CD14-positive monocyte (primary cell): ENCODE results near the gene E2F4. TPM values are rescaled to one million over a fixed set of nuclear protein-coding genes. Genes with fewer than 3 reads are reported as not detected.

Source experiments
- DNase-seq, 3 donors: peaks; one replicate each; pipeline ENCODE4 v3.0.0-alpha.2; 2011 to 2022
- H2AFZ ChIP-seq: 2 replicates; pipeline ENCODE4 v1.6.0; 2012; ENCODE audit warnings: mild to moderate bottlenecking, low read depth, low read length, inconsistent platforms; ENCODE audit not compliant: insufficient read depth, poor library complexity, severe bottlenecking
- H3K27ac ChIP-seq, 2 donors: 1 replicate in 1 of 2; 2 replicates in 1 of 2; pipeline ENCODE4 v1.5.1; 2012 to 2013; ENCODE audit warnings: low read length in 2 of 2, control low read depth in 1 of 2, inconsistent platforms in 1 of 2, low read depth in 1 of 2, mild to moderate bottlenecking in 1 of 2
- H3K27me3 ChIP-seq, 2 donors: one replicate each; pipeline versions ENCODE4 v1.6.0 to v1.6.1; 2011 to 2013; ENCODE audit warnings: low read length in 2 of 2; ENCODE audit not compliant: control insufficient read depth in 2 of 2, insufficient read depth in 2 of 2
- H3K36me3 ChIP-seq, 2 donors: replicated peaks in 1 of 2; 1 replicate in 1 of 2; 2 replicates in 1 of 2; pipeline versions ENCODE4 v1.5.1 to v1.6.1; 2012 to 2013; ENCODE audit warnings: low read length in 2 of 2, control low read depth in 1 of 2, inconsistent platforms in 1 of 2, mild to moderate bottlenecking in 1 of 2; ENCODE audit not compliant: insufficient read depth in 2 of 2, control insufficient read depth in 1 of 2
- H3K4me1 ChIP-seq, 2 donors: 1 replicate in 1 of 2; 2 replicates in 1 of 2; pipeline versions ENCODE4 v1.5.1 to v1.6.1; 2012 to 2013; ENCODE audit warnings: low read length in 2 of 2, control low read depth in 1 of 2, inconsistent platforms in 1 of 2, mild to moderate bottlenecking in 1 of 2, moderate library complexity in 1 of 2; ENCODE audit not compliant: insufficient read depth in 2 of 2, control insufficient read depth in 1 of 2
- H3K4me2 ChIP-seq: replicated peaks from 2 replicates; pipeline ENCODE3; 2012; ENCODE audit warnings: low read length, moderate library complexity, mild to moderate bottlenecking; ENCODE audit not compliant: poor library complexity, severe bottlenecking; ENCODE audit errors: extremely low read depth
- H3K4me3 ChIP-seq, 3 experiments: fragments of 200-600 bp in 1 of 3; sonication (generic) in 1 of 3; replicated peaks in 1 of 3; 1 replicate in 2 of 3; 2 replicates in 1 of 3; pipeline ENCODE4 v1.5.1; 2011 to 2013; ENCODE audit warnings: low read length in 3 of 3, mild to moderate bottlenecking in 3 of 3, control low read depth in 2 of 3, low read depth in 2 of 3, inconsistent platforms in 1 of 3, moderate library complexity in 1 of 3
- H3K79me2 ChIP-seq: 2 replicates; pipeline ENCODE4 v1.6.0; 2012; ENCODE audit warnings: mild to moderate bottlenecking, control low read depth, inconsistent platforms, low read length, moderate library complexity; ENCODE audit not compliant: insufficient read depth
- H3K9ac ChIP-seq: 2 replicates; pipeline ENCODE4 v1.6.0; 2017; ENCODE audit warnings: low read length, mild to moderate bottlenecking; ENCODE audit not compliant: insufficient read depth, poor library complexity, severe bottlenecking
- H3K9me3 ChIP-seq, 2 donors: replicated peaks in 1 of 2; 1 replicate in 1 of 2; 2 replicates in 1 of 2; pipeline versions ENCODE4 v1.5.1 to v1.6.1; 2012 to 2013; ENCODE audit warnings: low read length in 2 of 2, control low read depth in 1 of 2; ENCODE audit not compliant: control insufficient read depth in 1 of 2, insufficient read depth in 1 of 2
- H4K20me1 ChIP-seq: 2 replicates; pipeline ENCODE4 v1.6.0; 2012; ENCODE audit warnings: mild to moderate bottlenecking, low read length, control low read depth, moderate library complexity; ENCODE audit not compliant: insufficient read depth
- H3K27ac Mint-ChIP-seq, 7 donors: one replicate each; pipeline ENCODE4 v1.8.0; 2020; ENCODE audit warnings: mild to moderate bottlenecking in 7 of 7, mixed read lengths in 7 of 7, moderate library complexity in 6 of 7, inconsistent platforms in 2 of 7
- H3K27me3 Mint-ChIP-seq, 3 donors: one replicate each; pipeline ENCODE4 v1.8.0; 2021 to 2022; ENCODE audit warnings: low read depth in 3 of 3, mild to moderate bottlenecking in 3 of 3, mixed read lengths in 3 of 3, moderate library complexity in 3 of 3, inconsistent platforms in 1 of 3
- H3K36me3 Mint-ChIP-seq, 2 donors: one replicate each; pipeline ENCODE4 v1.8.0; 2020; ENCODE audit warnings: mixed read lengths in 2 of 2, inconsistent platforms in 1 of 2, mild to moderate bottlenecking in 1 of 2
- H3K4me1 Mint-ChIP-seq: one replicate; pipeline ENCODE4 v1.8.0; 2020; ENCODE audit warnings: mild to moderate bottlenecking, mixed read lengths
- H3K4me3 Mint-ChIP-seq, 2 donors: one replicate each; pipeline ENCODE4 v1.8.0; 2020; ENCODE audit warnings: mild to moderate bottlenecking in 2 of 2, mixed read lengths in 2 of 2, moderate library complexity in 1 of 2
- H3K9me3 Mint-ChIP-seq, 7 donors: one replicate each; pipeline ENCODE4 v1.8.0; 2020 to 2022; ENCODE audit warnings: mixed read lengths in 7 of 7, mild to moderate bottlenecking in 6 of 7, moderate library complexity in 6 of 7, inconsistent platforms in 2 of 7
- WGBS: methylation state at CpG from one replicate; pipeline ENCODE4 v1.1.5; 2013; ENCODE audit warnings: missing lambda C conversion rate; ENCODE audit not compliant: insufficient coverage; 5-methylcytosine and 5-hydroxymethylcytosine counted together
- intact Hi-C, 2 donors: fragments of 100-400 bp; cut with micrococcal nuclease; formaldehyde crosslinking; loops; one replicate each; pipeline versions ENCODE4 v1.15.0 to v1.15.1; 2023
- polyA plus RNA-seq, 3 donors: library from polyadenylated mRNA; depleted of rRNA in 1 of 3; unstranded in 2 of 3; stranded (reverse) in 1 of 3; fragments of 300-500 nt in 2 of 3; fragments of >200 nt in 1 of 3; fragmentation: Illumina TruSeq in 2 of 3; gene quantifications; 1 replicate in 2 of 3; 2 replicates in 1 of 3; pipeline ENCODE4 v1.2.3, GENCODE V29; 2012 to 2021
- TF ChIP-seq, protein P1 (sequence below): fragments of 200-600 bp; IDR thresholded peaks from one replicate; pipeline ENCODE4 v1.8.0; 2022; ENCODE audit warnings: antibody characterized with exemption, mild to moderate bottlenecking

The E2F4 gene
- polyA plus RNA-seq, 3 donors: 53.1 to 191 (median 61.5) TPM

DNA sequence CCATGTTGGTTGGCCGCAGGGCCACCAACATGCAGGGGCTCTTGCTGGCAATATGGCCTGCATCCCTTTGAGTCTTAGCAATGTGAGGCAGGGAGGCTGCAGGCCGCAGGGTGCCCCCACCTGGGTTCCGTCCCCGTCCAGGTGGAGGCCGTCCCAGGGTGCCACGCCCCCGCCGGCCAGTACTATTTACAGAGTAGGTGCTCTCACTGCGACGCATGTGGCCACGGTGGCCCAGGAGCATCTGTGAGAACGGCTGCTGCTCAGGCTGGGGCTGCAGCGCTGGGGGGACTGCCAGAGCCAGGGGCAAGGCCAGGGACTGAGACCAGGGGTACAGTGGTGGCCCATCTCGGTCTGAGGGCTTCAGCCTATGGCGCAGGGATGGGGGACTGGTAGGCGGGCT is 11.8 kb upstream of the E2F4 start:
- WGBS: 94% methylated on average over 14 of the region's 16 CpGs
- Histone ChIP-seq H2AFZ (no peak overlapping the region), H3K27me3 (peaks cover 6 to 41% of the 10 kb centered on the region in 2 donors), H3K9ac (no peak overlapping the region), H3K9me3 (no peaks in the 10 kb centered on the region), H3K79me2 (peaks cover 8% of the 10 kb centered on the region), H3K36me3 (no peaks in the 10 kb centered on the region), H3K4me3 (no peak overlapping the region), H3K4me2 (no peak overlapping the region), H4K20me1 (peaks cover 26% of the 10 kb centered on the region), H3K27ac (no peak overlapping the region), H3K4me1 (peaks cover 42 to 53% of the 10 kb centered on the region in 2 donors)
- H3K27me3 Mint-ChIP-seq: peaks cover 32 to 58% (median 42%) of the 10 kb centered on the region in 3 donors
- TF ChIP-seq, protein P1, sequence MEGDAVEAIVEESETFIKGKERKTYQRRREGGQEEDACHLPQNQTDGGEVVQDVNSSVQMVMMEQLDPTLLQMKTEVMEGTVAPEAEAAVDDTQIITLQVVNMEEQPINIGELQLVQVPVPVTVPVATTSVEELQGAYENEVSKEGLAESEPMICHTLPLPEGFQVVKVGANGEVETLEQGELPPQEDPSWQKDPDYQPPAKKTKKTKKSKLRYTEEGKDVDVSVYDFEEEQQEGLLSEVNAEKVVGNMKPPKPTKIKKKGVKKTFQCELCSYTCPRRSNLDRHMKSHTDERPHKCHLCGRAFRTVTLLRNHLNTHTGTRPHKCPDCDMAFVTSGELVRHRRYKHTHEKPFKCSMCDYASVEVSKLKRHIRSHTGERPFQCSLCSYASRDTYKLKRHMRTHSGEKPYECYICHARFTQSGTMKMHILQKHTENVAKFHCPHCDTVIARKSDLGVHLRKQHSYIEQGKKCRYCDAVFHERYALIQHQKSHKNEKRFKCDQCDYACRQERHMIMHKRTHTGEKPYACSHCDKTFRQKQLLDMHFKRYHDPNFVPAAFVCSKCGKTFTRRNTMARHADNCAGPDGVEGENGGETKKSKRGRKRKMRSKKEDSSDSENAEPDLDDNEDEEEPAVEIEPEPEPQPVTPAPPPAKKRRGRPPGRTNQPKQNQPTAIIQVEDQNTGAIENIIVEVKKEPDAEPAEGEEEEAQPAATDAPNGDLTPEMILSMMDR: no peak
- H3K4me1 Mint-ChIP-seq: peaks cover 16% of the 10 kb centered on the region
- intact Hi-C loops: no loop called here
- H3K36me3 Mint-ChIP-seq: peaks cover 27 to 28% of the 10 kb centered on the region in 2 donors
- no peak overlapping the region for H3K27ac Mint-ChIP-seq
- no peak for DNase-seq
- peaks cover 0 to 21% (median 5%) of the 10 kb centered on the region in 7 donors for H3K9me3 Mint-ChIP-seq
- H3K4me3 Mint-ChIP-seq: no peak overlapping the region

DNA sequence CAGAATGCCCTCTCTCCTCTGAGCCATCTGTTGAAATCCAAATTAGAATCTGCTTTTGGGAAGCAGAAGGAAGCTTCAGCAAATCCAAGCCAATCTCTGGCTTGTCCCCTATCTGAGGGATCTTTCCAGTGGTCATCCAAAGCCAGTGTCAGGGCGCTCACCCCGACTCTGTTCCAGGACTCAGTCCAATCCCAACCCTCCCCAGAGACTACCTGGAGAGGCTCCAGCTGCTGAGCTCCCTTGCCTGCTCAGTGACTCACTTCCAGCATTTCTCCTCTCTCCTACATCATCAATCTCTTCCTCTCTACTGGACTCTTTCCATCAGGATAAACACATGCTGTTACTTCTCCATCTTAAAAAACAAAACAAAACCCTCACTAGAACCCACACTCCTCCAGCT is 10.6 kb upstream of the E2F4 start:
- no peak overlapping the region for H2AFZ ChIP-seq
- H3K36me3 ChIP-seq: no peaks in the 10 kb centered on the region
- 100% methylated on average over 2 of the region's 2 CpGs for WGBS
- peaks cover 49 to 59% of the 10 kb centered on the region in 2 donors for H3K4me1 ChIP-seq
- H3K27ac Mint-ChIP-seq: no peak overlapping the region
- no peak overlapping the region for H3K27ac ChIP-seq
- peaks cover 19% of the 10 kb centered on the region for H4K20me1 ChIP-seq
- H3K27me3 Mint-ChIP-seq: peaks cover 22 to 57% (median 36%) of the 10 kb centered on the region in 3 donors
- peaks cover 16 to 21% of the 10 kb centered on the region in 2 donors for H3K36me3 Mint-ChIP-seq
- peaks cover 3 to 29% of the 10 kb centered on the region in 2 donors for H3K27me3 ChIP-seq
- H3K4me3 ChIP-seq: no peak overlapping the region
- H3K9me3 ChIP-seq: no peaks in the 10 kb centered on the region
- no peak overlapping the region for H3K9ac ChIP-seq
- no peak overlapping the region for H3K4me2 ChIP-seq
- peaks cover 22% of the 10 kb centered on the region for H3K4me1 Mint-ChIP-seq
- H3K9me3 Mint-ChIP-seq: peaks cover 0 to 10% (median 3%) of the 10 kb centered on the region in 7 donors
- DNase-seq: no peak
- intact Hi-C loops: no loop called here
- TF ChIP-seq, protein P1: no peak
- H3K79me2 ChIP-seq: peaks cover 8% of the 10 kb centered on the region
- no peak overlapping the region for H3K4me3 Mint-ChIP-seq
